DOHH2 (cell line): Measurements from ENCODE around the gene P3R3URF.

Experiments
- EZH2phosphoT487 ChIP-seq: fragments of 200-600 bp; sonication (generic); IDR thresholded peaks from 2 replicates; pipeline ENCODE4 v1.6.1; 2017; ENCODE audit warnings: borderline replicate concordance, mild to moderate bottlenecking, antibody characterized with exemption, low read length, moderate library complexity, mixed read lengths
- TF ChIP-seq, protein P1 (sequence below): fragments of 200-600 bp; sonication (generic); IDR thresholded peaks from one replicate; pipeline ENCODE4 v1.5.1; 2014; ENCODE audit warnings: antibody characterized with exemption, mild to moderate bottlenecking, low read depth, low read length; ENCODE audit not compliant: poor library complexity, severe bottlenecking

DNA sequence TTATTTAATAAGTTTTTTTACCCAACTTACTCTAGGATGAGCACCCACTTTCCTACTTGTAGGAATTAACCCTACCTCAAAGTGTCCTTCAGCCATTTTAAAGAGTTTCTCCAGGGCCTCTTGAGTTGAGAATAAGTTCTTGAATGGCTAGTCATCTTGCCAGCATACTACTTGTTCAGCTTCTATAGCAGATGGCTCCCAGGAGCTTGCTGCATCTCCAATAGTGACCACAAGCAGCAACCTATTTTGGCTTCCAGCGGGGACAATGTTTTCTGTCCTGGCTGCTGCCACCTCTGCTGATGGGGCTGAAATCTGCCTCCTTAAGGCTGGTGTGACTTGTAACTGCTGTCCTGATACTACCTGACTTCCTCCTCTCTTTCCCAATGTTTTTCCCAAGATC lies 23.1 kb downstream of the P3R3URF start:
- TF ChIP-seq, protein P1, sequence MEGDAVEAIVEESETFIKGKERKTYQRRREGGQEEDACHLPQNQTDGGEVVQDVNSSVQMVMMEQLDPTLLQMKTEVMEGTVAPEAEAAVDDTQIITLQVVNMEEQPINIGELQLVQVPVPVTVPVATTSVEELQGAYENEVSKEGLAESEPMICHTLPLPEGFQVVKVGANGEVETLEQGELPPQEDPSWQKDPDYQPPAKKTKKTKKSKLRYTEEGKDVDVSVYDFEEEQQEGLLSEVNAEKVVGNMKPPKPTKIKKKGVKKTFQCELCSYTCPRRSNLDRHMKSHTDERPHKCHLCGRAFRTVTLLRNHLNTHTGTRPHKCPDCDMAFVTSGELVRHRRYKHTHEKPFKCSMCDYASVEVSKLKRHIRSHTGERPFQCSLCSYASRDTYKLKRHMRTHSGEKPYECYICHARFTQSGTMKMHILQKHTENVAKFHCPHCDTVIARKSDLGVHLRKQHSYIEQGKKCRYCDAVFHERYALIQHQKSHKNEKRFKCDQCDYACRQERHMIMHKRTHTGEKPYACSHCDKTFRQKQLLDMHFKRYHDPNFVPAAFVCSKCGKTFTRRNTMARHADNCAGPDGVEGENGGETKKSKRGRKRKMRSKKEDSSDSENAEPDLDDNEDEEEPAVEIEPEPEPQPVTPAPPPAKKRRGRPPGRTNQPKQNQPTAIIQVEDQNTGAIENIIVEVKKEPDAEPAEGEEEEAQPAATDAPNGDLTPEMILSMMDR, result no peak
- no peak for TF ChIP-seq EZH2phosphoT487
